WTC11 (cell line): ENCODE results near the gene CDV3. TPM values are rescaled to one million over a fixed set of nuclear protein-coding genes. Genes with fewer than 3 reads are reported as not detected.

Source experiments
- ATAC-seq: fragments of 200-7000 bp; cut with Tn5 transposase; 2 replicates; pipeline ENCODE4 v1.10.0; 2021; ENCODE audit warnings: mild to moderate bottlenecking, moderate library complexity
- CTCF ChIA-PET: fragments of 300-600 bp; sonication (Branson Sonifier 250); formaldehyde crosslinking; loops from one replicate; lab custom pipeline; 2021; ENCODE audit warnings: antibody characterized with exemption; lab: Charles Lee
- POLR2A ChIA-PET: fragments of 350-600 bp; sonication (Branson Sonifier 250); formaldehyde crosslinking; loops from one replicate; lab custom pipeline; 2021; ENCODE audit warnings: antibody characterized with exemption; lab: Charles Lee
- DNase-seq: peaks from one replicate; pipeline ENCODE4 v3.0.0; 2021; ENCODE audit warnings: low spot score
- H3K27ac Mint-ChIP-seq: 2 replicates; pipeline ENCODE4 v1.8.0; 2021; ENCODE audit warnings: mixed read lengths
- H3K27me3 Mint-ChIP-seq: 2 replicates; pipeline ENCODE4 v1.8.0; 2021; ENCODE audit warnings: low read depth, mild to moderate bottlenecking, moderate library complexity, mixed read lengths
- H3K36me3 Mint-ChIP-seq: 2 replicates; pipeline ENCODE4 v1.8.0; 2021; ENCODE audit warnings: mixed read lengths
- H3K4me1 Mint-ChIP-seq: 2 replicates; pipeline ENCODE4 v1.8.0; 2022; ENCODE audit warnings: mixed read lengths
- H3K4me3 Mint-ChIP-seq: 2 replicates; pipeline ENCODE4 v1.8.0; 2021; ENCODE audit warnings: mild to moderate bottlenecking, moderate library complexity, mixed read lengths
- H3K9me3 Mint-ChIP-seq: 2 replicates; pipeline ENCODE4 v1.8.0; 2021; ENCODE audit warnings: mixed read lengths
- ATF3 ChIP-seq: sonication (generic); formaldehyde crosslinking; conservative IDR thresholded peaks from 2 replicates; pipeline ENCODE4 v1.8.1; 2022; ENCODE audit warnings: mild to moderate bottlenecking, missing genetic modification reagents
- CBFB ChIP-seq: sonication (generic); formaldehyde crosslinking; IDR thresholded peaks from 2 replicates; pipeline ENCODE4 v1.8.1; 2022; ENCODE audit warnings: mild to moderate bottlenecking, low read depth, missing genetic modification reagents
- CDX4 ChIP-seq: fragments of 250-450 bp; sonication (Bioruptor Pico); IDR thresholded peaks from 2 replicates; pipeline ENCODE4 v1.9.0; 2021; ENCODE audit warnings: moderate library complexity, mild to moderate bottlenecking, inconsistent platforms, borderline replicate concordance
- CREB1 ChIP-seq: sonication (generic); formaldehyde crosslinking; IDR thresholded peaks from 2 replicates; pipeline ENCODE4 v1.8.0; 2023; ENCODE audit warnings: mild to moderate bottlenecking, missing genetic modification reagents
- ELF4 ChIP-seq: sonication (generic); formaldehyde crosslinking; IDR thresholded peaks from 2 replicates; pipeline ENCODE4 v1.8.1; 2022; ENCODE audit warnings: low read depth, mild to moderate bottlenecking, moderate library complexity, missing genetic modification reagents
- EMX1 ChIP-seq: fragments of 250-450 bp; sonication (Bioruptor Pico); IDR thresholded peaks from 2 replicates; pipeline ENCODE4 v1.8.0; 2021; ENCODE audit warnings: mild to moderate bottlenecking
- ETV6 ChIP-seq: sonication (generic); formaldehyde crosslinking; IDR thresholded peaks from 2 replicates; pipeline ENCODE4 v1.8.1; 2022; ENCODE audit warnings: mild to moderate bottlenecking, missing genetic modification reagents
- GTF2I ChIP-seq: fragments of 250-450 bp; sonication (Bioruptor Pico); conservative IDR thresholded peaks from 2 replicates; pipeline ENCODE4 v1.4.0; 2021; ENCODE audit warnings: mild to moderate bottlenecking
- HMGA2 ChIP-seq: fragments of 250-450 bp; sonication (Bioruptor Pico); IDR thresholded peaks from 2 replicates; pipeline ENCODE4 v1.4.0; 2021; ENCODE audit warnings: mild to moderate bottlenecking, moderate library complexity
- HMGXB4 ChIP-seq: sonication (generic); formaldehyde crosslinking; IDR thresholded peaks from 2 replicates; pipeline ENCODE4 v1.8.1; 2023; ENCODE audit warnings: mild to moderate bottlenecking, moderate library complexity, missing genetic modification reagents
- NR3C1 ChIP-seq: sonication (generic); formaldehyde crosslinking; conservative IDR thresholded peaks from 2 replicates; pipeline ENCODE4 v1.8.1; 2023; ENCODE audit warnings: low read depth, mild to moderate bottlenecking, missing genetic modification reagents
- RELA ChIP-seq: sonication (generic); formaldehyde crosslinking; IDR thresholded peaks from 2 replicates; pipeline ENCODE4 v1.8.1; 2022; ENCODE audit warnings: missing genetic modification reagents, mild to moderate bottlenecking, borderline replicate concordance
- SMAD4 ChIP-seq: sonication (generic); formaldehyde crosslinking; IDR thresholded peaks from 2 replicates; pipeline ENCODE4 v1.8.0; 2022; ENCODE audit warnings: mild to moderate bottlenecking, missing genetic modification reagents
- STAT6 ChIP-seq: sonication (generic); formaldehyde crosslinking; conservative IDR thresholded peaks from 2 replicates; pipeline ENCODE4 v1.8.1; 2023; ENCODE audit warnings: mild to moderate bottlenecking, low read depth, missing genetic modification reagents, moderate library complexity
- ZBTB43 ChIP-seq: sonication (generic); formaldehyde crosslinking; IDR thresholded peaks from 2 replicates; pipeline ENCODE4 v1.8.1; 2023; ENCODE audit warnings: mild to moderate bottlenecking, missing genetic modification reagents
- ZNF263 ChIP-seq: sonication (generic); formaldehyde crosslinking; IDR thresholded peaks from 2 replicates; pipeline ENCODE4 v1.8.1; 2022; ENCODE audit warnings: low read depth, mild to moderate bottlenecking, moderate library complexity, missing genetic modification reagents
- ZNF512 ChIP-seq: sonication (generic); formaldehyde crosslinking; IDR thresholded peaks from 2 replicates; pipeline ENCODE4 v1.8.1; 2022; ENCODE audit warnings: missing genetic modification reagents, borderline replicate concordance
- ZNF532 ChIP-seq: fragments of 250-450 bp; sonication (Bioruptor Pico); IDR thresholded peaks from 2 replicates; pipeline ENCODE4 v1.9.0; 2021; ENCODE audit warnings: mild to moderate bottlenecking, borderline replicate concordance
- ZNF671 ChIP-seq: fragments of 250-450 bp; sonication (Bioruptor Pico); IDR thresholded peaks from 2 replicates; pipeline ENCODE4 v1.8.0; 2021; ENCODE audit warnings: mild to moderate bottlenecking
- total RNA-seq: library from RNA; stranded (reverse); gene quantifications from 3 replicates; pipeline ENCODE4 v1.2.3, GENCODE V29; 2021

CDV3 gene
- total RNA-seq, 1 experiment from 2014 or later, result 162 TPM

GRCh38 chr3:133547432-133548041 is 25.9 kb upstream of the CDV3 start (continued):
- TF ChIP-seq STAT6, result no peak
- TF ChIP-seq ATF3 (CRISPR knock-in tag), result no peak
- no peak for TF ChIP-seq SMAD4 (CRISPR knock-in tag)
- TF ChIP-seq CREB1 (CRISPR knock-in tag), result no peak
- no peak for TF ChIP-seq ZBTB43 (CRISPR knock-in tag)
- no peak for TF ChIP-seq ELF4

- no peak for TF ChIP-seq ZNF532 (CRISPR knock-in tag)
- no peak for TF ChIP-seq HMGXB4
- TF ChIP-seq ZNF263 (CRISPR knock-in tag), result no peak
- TF ChIP-seq NR3C1 (CRISPR knock-in tag), result no peak
- no peak for TF ChIP-seq ZNF512 (CRISPR knock-in tag)
- TF ChIP-seq GTF2I, result no peak
- no peak for TF ChIP-seq HMGA2 (CRISPR knock-in tag)
- no peak for TF ChIP-seq EMX1
- TF ChIP-seq ETV6 (CRISPR knock-in tag), result no peak
- TF ChIP-seq ZNF671 (CRISPR knock-in tag), result no peak
- no peak for TF ChIP-seq CBFB
- TF ChIP-seq CDX4, result no peak
- TF ChIP-seq RELA (CRISPR knock-in tag), result no peak
- no peak for TF ChIP-seq ATF3 (CRISPR knock-in tag)
- peaks cover 8% of the 10 kb centered on the region for H3K36me3 Mint-ChIP-seq
- DNase-seq, result no peak
- H3K4me1 Mint-ChIP-seq, result peaks cover 13% of the 10 kb centered on the region
- H3K9me3 Mint-ChIP-seq, result peaks cover 7% of the 10 kb centered on the region
- CTCF ChIA-PET, result interaction anchor here (0.7 to 1.4 kb wide), 4 partner anchors 25 to 59 kb away, joined by 3 to 6 read pairs (median 4); partner anchors contain the start of gene CDV3
- no peak for ATAC-seq
- peaks cover 4% of the 10 kb centered on the region for H3K27me3 Mint-ChIP-seq
- no peak overlapping the region for H3K4me3 Mint-ChIP-seq
- H3K27ac Mint-ChIP-seq, result no peak overlapping the region
- POLR2A ChIA-PET, result interaction anchor here (0.9 kb wide), 1 partner anchor 22 kb away, joined by 3 read pairs; no protein-coding TSS in a partner anchor
Observed at GRCh38 chr3:133548090-133548489, 25.4 kb upstream of the CDV3 start.
